NCI-H2227 (cell line): ENCODE results near the gene PRLHR.
A peak's percentile ranks its signal among the peaks of the same experiment; 100 is the strongest.

Experiments
- DNase-seq: peaks from one replicate; lab custom pipeline; 2025; ENCODE audit not compliant: unreplicated experiment; lab: John Stamatoyannopoulos, UW

The PRLHR gene

GRCh38 chr10:118587881-118588651 is 7.4 kb downstream of the PRLHR start:
- no peak for DNase-seq

GRCh38 chr10:118586911-118587310 is 8.5 kb downstream of the PRLHR start:
- DNase-seq, result no peak

GRCh38 chr10:118585794-118586193 is 9.7 kb downstream of the PRLHR start:
- DNase-seq, result no peak

GRCh38 chr10:118585234-118585633 is 10.2 kb downstream of the PRLHR start:
- no peak for DNase-seq

DNA sequence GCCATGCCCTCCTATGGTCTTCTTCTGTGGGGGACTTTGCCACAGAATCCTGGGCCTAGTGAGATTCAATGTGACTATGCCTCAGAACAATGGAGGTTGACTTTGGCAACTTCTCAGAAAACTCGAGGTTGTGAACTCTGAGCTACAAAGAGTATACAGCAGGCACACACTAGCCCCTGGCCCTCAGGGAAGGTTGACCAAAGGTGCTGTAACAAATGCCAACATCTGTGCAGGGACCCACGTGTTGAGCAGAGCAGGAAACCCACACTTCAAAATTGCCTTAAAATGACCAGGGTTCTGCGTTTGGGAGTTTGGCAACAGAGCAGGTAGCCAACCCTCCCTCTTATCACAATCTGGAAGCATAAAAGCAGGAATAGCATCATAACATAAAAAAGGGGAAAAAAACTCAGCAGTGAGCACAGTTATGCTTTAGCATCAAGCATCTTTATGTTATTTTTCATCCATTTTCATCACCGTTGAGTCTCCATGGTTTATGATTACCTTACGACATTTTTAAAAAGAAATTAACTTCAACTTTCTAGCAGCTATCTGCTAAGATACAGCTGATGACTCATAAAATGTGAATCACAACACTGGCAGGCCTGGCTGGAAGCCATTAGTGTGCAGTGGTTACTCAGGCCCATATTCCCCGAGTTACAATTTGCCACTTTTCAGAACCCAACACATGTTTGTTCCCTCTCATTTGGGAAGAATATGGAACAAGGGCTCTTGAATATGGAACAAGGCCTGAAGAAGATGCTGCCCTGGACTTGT is 11.1 kb downstream of the PRLHR start:
- no peak for DNase-seq

GRCh38 chr10:118583611-118584010 is 11.8 kb downstream of the PRLHR start:
- no peak for DNase-seq

DNA sequence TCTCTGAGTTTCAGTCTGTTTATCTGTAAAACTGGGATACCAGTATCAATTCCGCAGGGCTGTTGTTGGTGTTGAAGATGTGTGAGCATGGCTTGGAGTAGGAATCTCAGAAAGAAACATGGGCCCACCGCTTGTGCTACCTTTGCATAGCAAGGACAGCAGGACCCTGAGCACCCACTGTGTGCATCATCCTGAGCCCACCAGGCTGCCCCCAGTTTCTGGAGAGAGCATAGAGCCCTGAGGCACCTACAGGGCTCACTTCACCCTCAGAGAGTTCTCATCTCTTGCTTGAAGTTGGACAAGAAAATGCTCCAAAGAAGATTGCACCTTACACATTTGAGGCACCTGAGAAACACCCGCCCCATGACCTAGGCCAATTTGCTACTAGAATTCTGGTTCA is 12.9 kb downstream of the PRLHR start:
- no peak for DNase-seq

DNA sequence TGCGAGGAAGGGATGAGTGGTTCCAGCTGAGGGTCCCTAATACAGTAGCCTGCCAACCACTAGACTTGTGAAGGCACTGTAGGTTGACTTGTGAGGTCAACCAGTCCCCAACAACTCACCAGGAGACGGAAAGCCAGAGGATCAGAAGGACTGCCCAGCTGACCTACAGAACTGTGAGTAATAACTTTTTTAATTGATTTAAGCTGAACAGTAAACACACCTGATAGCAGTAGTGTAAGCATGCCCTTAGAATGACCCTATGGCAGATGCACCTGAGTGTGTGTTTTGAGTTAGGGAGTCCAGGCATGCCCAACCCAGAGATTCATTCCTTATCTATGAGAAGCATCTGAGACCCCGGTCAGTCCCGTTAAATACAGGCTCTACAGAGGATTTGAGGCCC is 14.1 kb downstream of the PRLHR start:
- DNase-seq, result no peak

DNA sequence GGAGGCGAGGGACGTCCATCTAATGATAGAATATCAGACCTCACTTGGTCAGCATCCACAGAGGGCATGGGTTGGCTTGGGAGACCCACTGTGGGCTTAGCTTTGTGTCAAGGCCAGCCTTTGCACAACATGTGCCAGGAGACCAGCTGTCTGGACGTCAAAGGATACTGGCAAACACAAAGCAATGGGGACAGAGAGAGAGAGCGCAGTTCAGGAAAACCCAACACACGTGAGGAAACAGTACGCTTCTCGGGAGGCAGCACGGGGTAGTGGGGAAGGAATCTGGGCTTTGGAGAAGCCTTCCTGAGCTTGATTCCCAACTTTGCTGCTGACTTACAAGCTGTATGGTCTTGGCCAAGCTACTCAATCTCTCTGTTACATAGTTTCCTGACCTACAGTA is 14.7 kb downstream of the PRLHR start:
- no peak for DNase-seq

GRCh38 chr10:118573512-118573911 is 21.9 kb downstream of the PRLHR start:
- no peak for DNase-seq

- DNase-seq, result no peak
These were observed 23.0 kb downstream of the PRLHR start for GRCh38 chr10:118572256-118573041.

- DNase-seq, result no peak
These were observed 24.3 kb downstream of the PRLHR start for GRCh38 chr10:118571123-118571522.

DNA sequence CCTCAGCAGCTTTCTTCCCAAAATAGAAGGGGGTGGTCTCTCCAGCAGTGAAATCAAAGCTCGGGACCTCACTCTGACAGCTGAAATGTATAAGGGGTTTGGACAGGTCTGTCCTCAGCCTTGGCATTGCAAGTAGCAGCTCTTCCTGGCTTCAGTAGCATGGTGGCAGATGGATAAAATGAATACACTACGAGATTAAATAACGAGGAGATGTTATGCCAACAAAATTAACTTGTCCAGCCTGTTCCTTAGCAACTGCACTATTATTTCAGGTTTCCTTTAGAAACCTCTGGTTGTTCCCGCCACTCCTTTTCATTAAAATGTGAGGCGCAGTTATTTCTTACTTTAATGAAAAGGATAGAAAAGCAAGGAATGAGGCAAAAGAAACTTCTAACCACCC is 24.9 kb downstream of the PRLHR start:
- no peak for DNase-seq

DNA sequence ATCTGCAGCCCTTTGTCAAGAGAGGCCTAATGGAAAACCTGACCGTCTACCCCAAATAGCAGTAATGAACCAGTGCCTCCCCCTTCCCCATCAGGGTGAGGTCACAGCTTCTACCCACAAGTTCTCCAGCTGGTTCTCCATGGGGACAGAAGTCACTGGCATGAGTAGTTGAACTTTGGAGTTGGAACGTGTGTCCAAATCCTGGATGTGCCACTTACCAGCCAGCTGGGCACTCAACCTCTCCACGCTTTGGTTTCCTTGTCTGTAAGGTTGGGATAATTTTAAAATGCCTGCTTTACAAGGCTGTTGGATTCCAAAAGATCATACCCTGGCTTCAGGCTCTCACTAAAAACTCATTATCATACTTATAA is 25.6 kb downstream of the PRLHR start:
- no peak for DNase-seq

- no peak for DNase-seq
These were observed 26.1 kb downstream of the PRLHR start for GRCh38 chr10:118569241-118569881.

- DNase-seq, result peak; percentile 68
These were observed 27.1 kb downstream of the PRLHR start for GRCh38 chr10:118568327-118568848.

GRCh38 chr10:118567701-118568248 is 27.7 kb downstream of the PRLHR start:
- DNase-seq, result no peak

DNA sequence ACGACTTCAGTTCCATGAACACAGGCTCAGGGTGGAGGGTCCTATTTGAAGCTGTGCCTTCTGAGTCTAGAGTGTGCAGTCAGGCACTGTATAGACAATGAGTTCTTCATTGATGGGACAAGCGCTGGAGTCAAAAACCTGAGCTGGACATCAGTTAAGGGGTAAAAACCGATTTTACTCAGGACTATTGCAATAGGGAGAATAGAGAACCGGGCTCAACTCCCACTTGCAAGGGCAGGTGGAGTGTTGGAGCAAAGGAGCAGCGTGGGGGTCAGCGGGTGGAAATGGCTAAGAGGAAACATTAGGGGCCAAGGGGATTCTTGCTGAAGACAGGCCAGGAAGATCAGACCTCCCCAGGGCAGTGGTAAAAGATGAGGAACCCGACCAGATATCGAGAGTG is 28.5 kb downstream of the PRLHR start:
- DNase-seq, result no peak

DNA sequence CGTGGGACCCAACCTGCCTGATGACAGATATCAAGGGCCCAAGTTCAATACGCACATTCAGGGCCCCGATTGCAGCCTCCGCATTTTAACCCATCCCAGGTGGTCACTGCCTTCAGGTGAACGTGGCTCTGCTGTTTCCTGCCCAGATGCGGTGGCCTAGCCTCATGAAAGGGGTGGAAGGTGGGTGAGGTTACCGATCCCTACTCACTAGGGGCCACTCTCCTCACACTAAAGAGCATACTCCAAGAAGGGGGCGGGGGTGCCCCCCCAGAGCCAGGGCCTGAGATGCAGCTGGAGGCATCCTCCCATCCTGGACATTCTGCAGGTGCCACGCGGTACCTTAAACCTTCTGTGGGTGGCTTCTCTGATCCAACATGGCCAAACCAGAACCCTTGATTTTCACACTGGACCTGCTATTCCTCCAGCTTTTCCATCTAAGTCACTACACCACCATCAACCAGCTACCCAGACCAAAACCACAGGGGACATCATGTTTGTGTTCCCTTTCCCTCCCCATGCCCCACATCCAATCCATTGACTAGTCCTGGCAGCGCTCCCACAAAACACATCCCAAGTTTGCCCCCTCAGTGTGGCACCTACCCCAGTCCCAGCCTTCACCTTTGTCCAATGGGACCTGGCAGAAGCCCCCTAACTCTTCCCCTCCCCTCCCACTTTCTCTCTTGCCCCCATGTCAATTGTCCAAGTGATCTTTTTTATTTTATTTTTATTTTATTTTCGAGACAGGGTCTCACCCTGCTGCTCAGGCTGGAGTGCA is 30.0 kb downstream of the PRLHR start:
- DNase-seq, result no peak

DNA sequence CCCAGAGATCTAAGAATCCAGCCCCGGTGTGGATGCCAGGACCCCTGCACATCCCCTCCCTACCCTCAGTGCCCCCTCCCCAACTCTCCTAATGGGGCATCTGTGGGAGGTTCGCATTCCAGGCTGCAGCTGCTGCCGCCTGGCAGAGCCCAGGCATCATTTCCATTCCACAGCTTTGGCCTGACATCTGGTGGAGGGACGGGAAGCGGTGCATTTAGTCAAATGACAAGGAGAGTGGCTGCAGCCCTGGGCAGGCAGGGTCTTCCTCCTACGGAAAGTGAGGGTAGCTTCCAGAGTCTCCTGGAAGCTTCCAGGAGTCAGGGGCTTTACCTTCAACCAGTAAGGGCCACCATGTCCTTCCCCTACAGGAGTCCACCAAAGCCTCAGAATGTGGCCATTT is 30.8 kb downstream of the PRLHR start:
- peak; percentile 1 for DNase-seq
